IMR-90 (cell line): ENCODE data around the gene MFAP3. TPM values are rescaled to one million over a fixed set of nuclear protein-coding genes. Genes with fewer than 3 reads are reported as not detected.

Source experiments
- ATAC-seq: fragments of 200-7000 bp; cut with Tn5 transposase; 2 replicates; pipeline ENCODE4 v1.9.1; 2020; ENCODE audit warnings: low read depth, mild to moderate bottlenecking, moderate library complexity
- BruUV-seq: library from RNA; stranded (reverse); fragments of 400-500 nt; replicated peaks from 2 replicates; lab custom pipeline; 2021; lab: Mats Ljungman, UMichigan
- CTCF ChIA-PET: fragments of 300-600 bp; formaldehyde crosslinking; extraction: SDS; loops from one replicate; lab custom pipeline; 2021; ENCODE audit warnings: antibody characterized with exemption; lab: Yijun Ruan, JAX
- POLR2A ChIA-PET: fragments of 300-600 bp; sonication (Branson Sonifier 250); formaldehyde crosslinking; loops from one replicate; lab custom pipeline; 2022; ENCODE audit warnings: antibody characterized with exemption; ENCODE audit not compliant: unreplicated experiment; lab: Charles Lee
- DNase-seq: peaks from one replicate; pipeline ENCODE4 v3.0.0; 2013
- H2AFZ ChIP-seq: replicated peaks from 2 replicates; pipeline ENCODE3; 2013; ENCODE audit warnings: low read length, mild to moderate bottlenecking; ENCODE audit not compliant: poor library complexity
- H2AK5ac ChIP-seq: 2 replicates; pipeline ENCODE4 v1.6.1; 2013; ENCODE audit warnings: low read depth, low read length, inconsistent platforms
- H2AK9ac ChIP-seq: replicated peaks from 2 replicates; pipeline ENCODE3; 2013; ENCODE audit warnings: mild to moderate bottlenecking, low read depth, low read length, moderate library complexity; ENCODE audit not compliant: poor library complexity
- H2BK120ac ChIP-seq: 2 replicates; pipeline ENCODE4 v1.6.1; 2013; ENCODE audit warnings: low read depth, low read length, inconsistent platforms
- H2BK15ac ChIP-seq: 3 replicates; pipeline ENCODE4 v1.6.1; 2013; ENCODE audit warnings: low read depth, low read length, inconsistent platforms
- H2BK20ac ChIP-seq: 2 replicates; pipeline ENCODE4 v1.6.1; 2013; ENCODE audit warnings: low read depth, mild to moderate bottlenecking, inconsistent platforms, low read length, moderate library complexity
- H2BK5ac ChIP-seq: 2 replicates; pipeline ENCODE4 v1.6.1; 2013; ENCODE audit warnings: mild to moderate bottlenecking, low read depth, low read length, inconsistent platforms; ENCODE audit not compliant: poor library complexity, severe bottlenecking
- H3K14ac ChIP-seq: replicated peaks from 2 replicates; pipeline ENCODE4 v1.6.1; 2013; ENCODE audit warnings: low read depth, low read length, inconsistent platforms
- H3K18ac ChIP-seq: 2 replicates; pipeline ENCODE4 v1.6.1; 2013; ENCODE audit warnings: low read depth, low read length, control low read depth
- H3K23ac ChIP-seq: 2 replicates; pipeline ENCODE4 v1.6.1; 2013; ENCODE audit warnings: low read depth, low read length, inconsistent platforms
- H3K27ac ChIP-seq: 2 replicates; pipeline ENCODE4 v1.5.1; 2013; ENCODE audit warnings: mild to moderate bottlenecking, control low read depth, low read length; ENCODE audit not compliant: insufficient read depth
- H3K27me3 ChIP-seq: 2 replicates; pipeline ENCODE4 v1.6.1; 2013; ENCODE audit warnings: low read length; ENCODE audit not compliant: control insufficient read depth, insufficient read depth
- H3K36me3 ChIP-seq: 2 replicates; pipeline ENCODE4 v1.6.1; 2013; ENCODE audit warnings: low read length, mixed read lengths; ENCODE audit not compliant: control insufficient read depth, insufficient read depth
- H3K4ac ChIP-seq: 2 replicates; pipeline ENCODE4 v1.6.1; 2013; ENCODE audit warnings: low read depth, low read length, inconsistent platforms
- H3K4me1 ChIP-seq: 2 replicates; pipeline ENCODE4 v1.6.1; 2013; ENCODE audit warnings: low read length, mixed read lengths; ENCODE audit not compliant: control insufficient read depth, insufficient read depth
- H3K4me2 ChIP-seq: 2 replicates; pipeline ENCODE4 v1.6.1; 2013; ENCODE audit warnings: low read depth, mild to moderate bottlenecking, control low read depth, low read length, moderate library complexity
- H3K4me3 ChIP-seq: 2 replicates; pipeline ENCODE4 v1.5.1; 2013; ENCODE audit warnings: low read depth, mild to moderate bottlenecking, control low read depth, low read length, moderate library complexity; ENCODE audit not compliant: insufficient read depth
- H3K56ac ChIP-seq: 2 replicates; pipeline ENCODE4 v1.6.1; 2013; ENCODE audit warnings: low read length, inconsistent platforms; ENCODE audit not compliant: insufficient read depth; ENCODE audit errors: extremely low read depth
- H3K79me1 ChIP-seq, 2 experiments: 2 replicates each; pipeline ENCODE4 v1.6.1; 2013; ENCODE audit warnings: low read length in 2 of 2, inconsistent platforms in 1 of 2, low read depth in 1 of 2
- H3K9ac ChIP-seq: 2 replicates; pipeline ENCODE4 v1.6.1; 2013; ENCODE audit warnings: low read depth, low read length, control low read depth
- H3K9me1 ChIP-seq: 2 replicates; pipeline ENCODE4 v1.6.1; 2013; ENCODE audit warnings: low read length, inconsistent platforms; ENCODE audit not compliant: insufficient read depth
- H3K9me3 ChIP-seq: 2 replicates; pipeline ENCODE4 v1.6.1; 2013; ENCODE audit warnings: low read length; ENCODE audit not compliant: control insufficient read depth, insufficient read depth
- H4K20me1 ChIP-seq: 2 replicates; pipeline ENCODE4 v1.6.1; 2013; ENCODE audit warnings: low read length, inconsistent platforms; ENCODE audit not compliant: insufficient read depth
- H4K5ac ChIP-seq: 2 replicates; pipeline ENCODE4 v1.6.1; 2013; ENCODE audit warnings: mild to moderate bottlenecking, low read depth, low read length, control low read depth
- H4K8ac ChIP-seq, 2 experiments: 2 replicates each; pipeline ENCODE4 v1.6.1; 2013; ENCODE audit warnings: low read depth in 2 of 2, low read length in 2 of 2, control low read depth in 1 of 2, inconsistent platforms in 1 of 2
- H4K91ac ChIP-seq: 2 replicates; pipeline ENCODE4 v1.6.1; 2013; ENCODE audit warnings: low read depth, low read length, inconsistent platforms; ENCODE audit not compliant: insufficient read depth
- BHLHE40 ChIP-seq: fragments of 150-350 bp; IDR thresholded peaks from 2 replicates; pipeline ENCODE4 v1.6.1; 2016; ENCODE audit warnings: mild to moderate bottlenecking, low read depth, low read length
- CEBPB ChIP-seq: IDR thresholded peaks from 2 replicates; pipeline ENCODE4 v1.6.1; 2012; ENCODE audit warnings: low read depth, low read length, improper control_type of control experiment
- CHD1 ChIP-seq: IDR thresholded peaks from 2 replicates; pipeline ENCODE4 v1.6.1; 2012; ENCODE audit warnings: low read depth, low read length, improper control_type of control experiment
- CTCF ChIP-seq: conservative IDR thresholded peaks from 2 replicates; pipeline ENCODE4 v1.5.1; 2012; ENCODE audit warnings: mild to moderate bottlenecking, low read depth, low read length, improper control_type of control experiment
- ELK1 ChIP-seq: fragments of 150-350 bp; IDR thresholded peaks from 2 replicates; pipeline ENCODE4 v1.6.1; 2016; ENCODE audit warnings: low read depth, mild to moderate bottlenecking, low read length, moderate library complexity, borderline replicate concordance
- FOS ChIP-seq: fragments of 150-350 bp; IDR thresholded peaks from 2 replicates; pipeline ENCODE4 v1.6.1; 2016; ENCODE audit warnings: low read depth, low read length
- MAZ ChIP-seq: IDR thresholded peaks from 2 replicates; pipeline ENCODE4 v1.6.1; 2012; ENCODE audit warnings: low read depth, mild to moderate bottlenecking, low read length, improper control_type of control experiment, moderate library complexity, borderline replicate concordance
- MXI1 ChIP-seq: IDR thresholded peaks from 2 replicates; pipeline ENCODE4 v1.6.1; 2012; ENCODE audit warnings: low read depth, mild to moderate bottlenecking, low read length, moderate library complexity, borderline replicate concordance
- NFE2L2 ChIP-seq: fragments of 150-350 bp; IDR thresholded peaks from 2 replicates; pipeline ENCODE4 v1.6.1; 2016; ENCODE audit warnings: low read depth, mild to moderate bottlenecking, low read length
- POLR2A ChIP-seq: IDR thresholded peaks from 2 replicates; pipeline ENCODE4 v1.6.1; 2012; ENCODE audit warnings: mild to moderate bottlenecking, low read depth, low read length
- RAD21 ChIP-seq: IDR thresholded peaks from 2 replicates; pipeline ENCODE4 v1.6.1; 2012; ENCODE audit warnings: low read length, improper control_type of control experiment
- RCOR1 ChIP-seq: IDR thresholded peaks from 2 replicates; pipeline ENCODE4 v1.6.1; 2012; ENCODE audit warnings: mild to moderate bottlenecking, low read length, improper control_type of control experiment; ENCODE audit not compliant: insufficient replicate concordance
- SMC3 ChIP-seq: fragments of 150-350 bp; IDR thresholded peaks from 2 replicates; pipeline ENCODE4 v1.6.1; 2016; ENCODE audit warnings: low read depth, mild to moderate bottlenecking, antibody characterized with exemption, low read length, moderate library complexity
- USF2 ChIP-seq: fragments of 150-350 bp; IDR thresholded peaks from 2 replicates; pipeline ENCODE4 v1.6.1; 2017; ENCODE audit warnings: mild to moderate bottlenecking, antibody characterized with exemption, low read length, low read depth
- WGBS, 2 experiments: methylation state at CpG; one replicate each; pipeline versions ENCODE4 v1.1.5 to v1.1.7; 2013; ENCODE audit warnings: missing lambda C conversion rate in 2 of 2; ENCODE audit not compliant: insufficient read length in 1 of 2; ENCODE audit errors: extremely low coverage in 2 of 2; 5-methylcytosine and 5-hydroxymethylcytosine counted together
- dilution Hi-C: fragments of 300-500 bp; cut with HindIII; formaldehyde crosslinking; loops from one replicate; pipeline ENCODE4 v1.14.3; 2018; ENCODE audit warnings: low sequenced_read_pairs; ENCODE audit not compliant: unreplicated experiment
- in situ Hi-C: fragments of 300-500 bp; cut with MboI; formaldehyde crosslinking; loops from 3 replicates; pipeline ENCODE4 v1.14.3; 2019; ENCODE audit warnings: low sequenced_read_pairs, inconsistent platforms, mixed read lengths
- intact Hi-C: fragments of 100-400 bp; cut with micrococcal nuclease; formaldehyde crosslinking; loops from 2 replicates; pipeline ENCODE4 v1.10.0; 2022
- polyA plus RNA-seq, 3 experiments: library from polyadenylated mRNA; depleted of rRNA; stranded (reverse); fragments of >200 nt; gene quantifications; 2 replicates each; pipeline ENCODE4 v1.2.3, GENCODE V29; 2012; ENCODE audit warnings: low replicate concordance in 1 of 3
- total RNA-seq: library from RNA; depleted of rRNA; stranded (reverse); fragments of >200 nt; gene quantifications from 2 replicates; pipeline ENCODE4 v1.2.3, GENCODE V29; 2012

The MFAP3 gene
- total and polyA plus RNA-seq, 2 of the 4 experiments (the other 2 are of a cell fraction): 15.2 to 67.0 TPM

- Histone ChIP-seq H3K4me3 (no peak overlapping the region), H3K14ac (no peak overlapping the region), H3K79me1 (no peaks in the 10 kb centered on the region), H2AFZ (no peak overlapping the region), H3K27me3 (no peaks in the 10 kb centered on the region), H3K9me3 (no peaks in the 10 kb centered on the region), H3K18ac (no peak overlapping the region), H3K23ac (no peak overlapping the region), H2BK20ac (no peak overlapping the region), H3K4me2 (no peak overlapping the region), H3K56ac (no peak overlapping the region), H3K9ac (no peak overlapping the region), H3K9me1 (no peaks in the 10 kb centered on the region), H3K27ac (no peak overlapping the region), H4K8ac (no peak overlapping the region), H4K20me1 (no peaks in the 10 kb centered on the region), H2BK5ac (no peak overlapping the region), H2BK15ac (no peak overlapping the region), H2AK5ac (no peak overlapping the region), H2BK120ac (no peak overlapping the region), H4K91ac (no peak overlapping the region), H3K4me1 (no peaks in the 10 kb centered on the region), H2AK9ac (no peak overlapping the region), H4K5ac (no peak overlapping the region), H3K4ac (no peak overlapping the region), H3K36me3 (peaks cover 7% of the 10 kb centered on the region; the same call in 1 of the 2 replicates)
- in situ Hi-C loops (no loop called here), intact Hi-C loops (no loop called here), dilution Hi-C loops (no loop called here)
- POLR2A ChIA-PET: no interaction called here
- ATAC-seq (no peak), DNase-seq (no peak)
- BruUV-seq: no TSS peak
- CTCF ChIA-PET: no interaction called here
- no CpG with 5 or more reads among the region's 4 CpGs for WGBS, 2 experiments
- TF ChIP-seq MXI1 (no peak), RCOR1 (no peak), CTCF (no peak), USF2 (no peak), SMC3 (no peak), MAZ (no peak), ELK1 (no peak), NFE2L2 (no peak), FOS (no peak), CEBPB (no peak), BHLHE40 (no peak), CHD1 (no peak), RAD21 (no peak), POLR2A (no peak)
Measured at GRCh38 chr5:154015071-154015693, 23.6 kb upstream of the MFAP3 start.
